Measurements from ENCODE around the gene TEX2. TPM values are rescaled to one million over a fixed set of nuclear protein-coding genes. Genes with fewer than 3 reads are reported as not detected.
A peak's percentile ranks its signal among the peaks of the same experiment; 100 is the strongest.
"Not testable (repeated sequence)": the region's sequence is repeated elsewhere in the genome, so short reads cannot be mapped to it uniquely, and the experiment has no call there.

TEX2 gene
- total and polyA plus RNA-seq, 5 donors from 2014 or later, result 6.0 to 9.3 (median 6.1) TPM

DNA sequence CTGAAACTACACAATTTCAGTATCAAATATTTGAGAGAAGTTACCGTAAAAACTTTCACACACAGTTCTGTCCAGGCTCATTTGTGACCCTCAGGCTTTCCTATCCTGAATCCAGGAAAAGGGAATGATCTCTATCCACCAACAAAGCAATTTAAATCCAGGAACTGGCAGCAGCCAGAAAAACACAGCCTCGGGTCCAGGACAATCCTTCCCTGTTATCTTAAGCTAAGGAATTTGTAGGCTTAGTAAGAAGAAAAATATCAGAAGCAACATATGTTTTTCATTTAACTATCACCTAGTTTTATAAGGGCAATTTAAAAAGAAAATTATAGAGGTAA lies 47.1 kb downstream of the TEX2 start:
- H3K27me3 ChIP-seq (ENCODE audit: control insufficient read depth, insufficient read depth, low read length), result no peaks in the 10 kb centered on the region
- no peak overlapping the region for H3K4me3 ChIP-seq (ENCODE audit: low read depth, low read length)
- H3K4me1 Mint-ChIP-seq, result peaks cover 12 to 37% (median 23%) of the 10 kb centered on the region in 4 donors
- H3K9me3 Mint-ChIP-seq, result peaks cover 0 to 2% (median 0%) of the 10 kb centered on the region in 7 donors
- no peak overlapping the region for H3K4me3 Mint-ChIP-seq
- H3K36me3 Mint-ChIP-seq, result peaks cover 28% of the 10 kb centered on the region
- peaks cover 18% of the 10 kb centered on the region for H3K36me3 ChIP-seq (ENCODE audit: control insufficient read depth, insufficient read depth, low read length)
- no peak for DNase-seq
- H3K27ac Mint-ChIP-seq, result peak overlapping the region in 1 of 3 donors; percentile 54
- no peak overlapping the region for H3K27ac ChIP-seq (ENCODE audit: insufficient read depth, low read length, poor library complexity, severe bottlenecking)
- ATAC-seq (ENCODE audit: low read depth in 2 of 2), result no peak
- no peaks in the 10 kb centered on the region for H3K4me1 ChIP-seq (ENCODE audit: control insufficient read depth, insufficient read depth, low read length, poor library complexity, severe bottlenecking)
- no peaks in the 10 kb centered on the region for H3K9me3 ChIP-seq (ENCODE audit: control insufficient read depth in 2 of 2, low read length in 2 of 2)
- H3K27me3 Mint-ChIP-seq, result no peaks in the 10 kb centered on the region

DNA sequence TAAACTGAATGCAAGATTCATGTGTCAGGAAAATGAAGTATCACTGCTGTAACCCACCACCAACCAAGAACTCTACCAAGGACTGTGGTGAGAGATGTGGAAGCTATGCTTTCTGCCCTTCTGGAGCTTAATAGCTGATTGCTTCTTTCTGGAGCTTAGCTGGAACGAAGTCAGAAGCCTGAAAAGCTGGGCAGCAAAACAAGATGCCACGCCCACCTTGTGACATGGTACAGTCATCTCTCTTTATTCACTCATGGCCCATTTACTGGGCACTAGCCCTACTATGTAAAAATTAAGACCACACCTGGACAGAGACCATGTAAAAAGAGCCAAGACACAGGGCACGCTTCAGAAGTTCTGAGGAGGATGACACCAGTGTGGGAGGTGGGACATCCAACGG lies 48.1 kb downstream of the TEX2 start:
- peaks cover 25% of the 10 kb centered on the region for H3K36me3 Mint-ChIP-seq
- ATAC-seq (ENCODE audit: low read depth in 2 of 2) (no peak), DNase-seq (no peak)
- Histone ChIP-seq H3K27ac (ENCODE audit: insufficient read depth, low read length, poor library complexity, severe bottlenecking) (no peak overlapping the region), H3K4me1 (ENCODE audit: control insufficient read depth, insufficient read depth, low read length, poor library complexity, severe bottlenecking) (no peaks in the 10 kb centered on the region), H3K36me3 (ENCODE audit: control insufficient read depth, insufficient read depth, low read length) (peaks cover 18% of the 10 kb centered on the region), H3K27me3 (ENCODE audit: control insufficient read depth, insufficient read depth, low read length) (no peaks in the 10 kb centered on the region), H3K9me3 (ENCODE audit: control insufficient read depth in 2 of 2, low read length in 2 of 2) (no peaks in the 10 kb centered on the region), H3K4me3 (ENCODE audit: low read depth, low read length) (no peak overlapping the region)
- peaks cover 0 to 1% (median 0%) of the 10 kb centered on the region in 7 donors for H3K9me3 Mint-ChIP-seq
- H3K4me3 Mint-ChIP-seq, result no peak overlapping the region
- H3K27ac Mint-ChIP-seq, result no peak overlapping the region
- H3K4me1 Mint-ChIP-seq, result peaks cover 10 to 27% (median 15%) of the 10 kb centered on the region in 4 donors
- H3K27me3 Mint-ChIP-seq, result no peaks in the 10 kb centered on the region

DNA sequence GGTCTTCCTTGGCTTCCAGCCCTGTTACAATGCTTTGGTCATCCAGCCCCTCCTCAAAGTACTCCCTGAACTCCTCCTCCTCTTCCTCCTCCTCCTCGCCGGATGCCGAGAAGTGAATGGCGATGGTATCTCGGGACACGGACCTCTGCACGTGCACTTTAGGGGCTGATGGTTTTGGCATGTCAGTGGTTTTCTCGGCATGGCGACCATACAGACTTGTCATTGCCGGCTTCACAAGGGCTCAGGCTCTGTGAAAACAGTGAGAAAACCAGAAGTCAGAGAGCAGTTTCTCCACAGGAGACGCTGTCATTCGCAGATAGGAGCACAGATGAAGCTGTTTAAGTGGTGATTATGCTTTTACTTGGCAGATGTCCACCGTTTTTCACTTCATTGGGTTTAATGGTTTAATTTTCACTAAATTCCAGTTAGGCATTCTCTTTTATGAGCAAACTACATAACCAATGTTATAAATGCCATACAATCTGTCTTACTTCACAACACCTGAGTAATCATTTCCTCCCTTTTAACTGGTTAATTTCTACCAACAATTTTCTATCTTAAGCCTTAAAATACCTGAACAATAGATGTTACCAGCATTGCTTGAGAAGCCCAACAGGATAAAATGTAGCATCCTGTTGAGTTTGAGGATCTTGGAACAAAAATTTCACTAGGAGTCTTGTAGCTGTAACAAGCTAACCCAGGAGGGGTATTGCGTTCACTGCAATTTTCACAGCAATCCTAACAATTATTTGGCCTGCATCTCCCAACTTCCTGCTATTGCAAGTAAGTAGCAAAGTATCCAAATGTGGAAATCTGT lies 48.9 kb downstream of the TEX2 start:
- H3K36me3 Mint-ChIP-seq, result peaks cover 30% of the 10 kb centered on the region

DNA sequence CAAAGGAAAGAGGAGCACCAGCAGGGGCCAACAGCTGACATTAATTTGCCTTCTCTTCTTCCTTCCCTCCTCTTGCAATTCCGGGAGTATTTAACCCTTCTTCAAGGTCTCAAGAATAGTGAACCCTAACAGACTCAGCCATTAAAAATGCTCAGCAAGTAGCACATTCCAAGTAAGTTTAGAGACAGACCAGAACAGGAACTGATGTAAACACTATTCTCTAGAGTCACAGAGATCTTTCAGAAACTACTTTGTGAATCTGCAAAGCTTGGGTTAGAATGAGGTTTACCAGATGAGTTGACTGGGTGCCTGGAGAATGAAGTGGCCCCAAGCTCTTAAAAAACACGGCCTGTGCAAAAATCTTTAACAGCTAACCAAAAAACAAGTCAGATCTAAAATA lies 50.9 kb downstream of the TEX2 start:
- no peak for DNase-seq
- Mint-ChIP-seq H3K27ac (peak overlapping the region in 1 of 3 donors; percentile 14), H3K4me1 (peaks cover 0 to 11% (median 7%) of the 10 kb centered on the region in 4 donors)

More for the DNA sequence above, 48.9 kb downstream of the TEX2 start:
- Mint-ChIP-seq H3K4me1 (peaks cover 5 to 26% (median 13%) of the 10 kb centered on the region in 4 donors), H3K27me3 (no peaks in the 10 kb centered on the region), H3K4me3 (no peak overlapping the region), H3K9me3 (peaks cover 0 to 1% (median 0%) of the 10 kb centered on the region in 7 donors), H3K27ac (peak overlapping the region in 1 of 3 donors; percentile 32)
- Histone ChIP-seq H3K36me3 (ENCODE audit: control insufficient read depth, insufficient read depth, low read length) (peaks cover 18% of the 10 kb centered on the region), H3K27ac (ENCODE audit: insufficient read depth, low read length, poor library complexity, severe bottlenecking) (no peak overlapping the region), H3K4me1 (ENCODE audit: control insufficient read depth, insufficient read depth, low read length, poor library complexity, severe bottlenecking) (no peaks in the 10 kb centered on the region), H3K27me3 (ENCODE audit: control insufficient read depth, insufficient read depth, low read length) (no peaks in the 10 kb centered on the region), H3K9me3 (ENCODE audit: control insufficient read depth in 2 of 2, low read length in 2 of 2) (no peaks in the 10 kb centered on the region), H3K4me3 (ENCODE audit: low read depth, low read length) (no peak overlapping the region)
- DNase-seq, result no peak
- no peak for ATAC-seq (ENCODE audit: low read depth in 2 of 2)

DNA sequence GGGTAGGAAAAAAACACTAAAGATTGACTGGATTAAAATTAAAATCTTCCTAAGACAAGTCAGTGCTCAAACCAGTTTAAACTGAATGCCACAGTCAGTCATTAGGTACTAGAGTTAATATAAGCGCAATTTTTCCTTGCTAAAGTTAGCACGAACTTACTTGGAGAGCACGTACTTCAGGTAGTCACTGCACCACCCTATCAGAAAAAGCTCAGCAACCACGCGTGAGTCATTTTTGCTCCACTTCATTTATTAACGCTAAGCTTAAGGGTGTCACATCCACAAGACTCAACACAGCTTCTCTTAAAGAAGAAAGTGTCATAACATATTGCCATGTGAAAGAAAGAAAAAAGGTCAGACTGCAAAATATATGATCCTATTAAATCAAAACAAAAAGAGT lies 53.1 kb downstream of the TEX2 start:
- ATAC-seq (ENCODE audit: low read depth in 2 of 2) (no peak), DNase-seq (no peak)
- no peaks in the 10 kb centered on the region for H3K9me3 ChIP-seq (ENCODE audit: control insufficient read depth in 2 of 2, low read length in 2 of 2)
- Mint-ChIP-seq H3K4me1 (peaks cover 0 to 15% (median 9%) of the 10 kb centered on the region in 4 donors), H3K9me3 (no peaks in the 10 kb centered on the region), H3K27me3 (no peaks in the 10 kb centered on the region), H3K4me3 (no peak overlapping the region), H3K36me3 (peaks cover 37% of the 10 kb centered on the region), H3K27ac (peak overlapping the region in 1 of 3 donors; percentile 76)
- H3K36me3 ChIP-seq (ENCODE audit: control insufficient read depth, insufficient read depth, low read length), result peaks cover 18% of the 10 kb centered on the region
- H3K4me3 ChIP-seq (ENCODE audit: low read depth, low read length), result no peak overlapping the region
- H3K4me1 ChIP-seq (ENCODE audit: control insufficient read depth, insufficient read depth, low read length, poor library complexity, severe bottlenecking), result no peaks in the 10 kb centered on the region
- H3K27ac ChIP-seq (ENCODE audit: insufficient read depth, low read length, poor library complexity, severe bottlenecking), result no peak overlapping the region
- H3K27me3 ChIP-seq (ENCODE audit: control insufficient read depth, insufficient read depth, low read length), result no peaks in the 10 kb centered on the region

More for the DNA sequence above, 50.9 kb downstream of the TEX2 start:
- Histone ChIP-seq H3K27ac (ENCODE audit: insufficient read depth, low read length, poor library complexity, severe bottlenecking) (no peak overlapping the region), H3K36me3 (ENCODE audit: control insufficient read depth, insufficient read depth, low read length) (peaks cover 18% of the 10 kb centered on the region), H3K4me3 (ENCODE audit: low read depth, low read length) (no peak overlapping the region), H3K9me3 (ENCODE audit: control insufficient read depth in 2 of 2, low read length in 2 of 2) (no peaks in the 10 kb centered on the region), H3K27me3 (ENCODE audit: control insufficient read depth, insufficient read depth, low read length) (no peaks in the 10 kb centered on the region), H3K4me1 (ENCODE audit: control insufficient read depth, insufficient read depth, low read length, poor library complexity, severe bottlenecking) (no peaks in the 10 kb centered on the region)
- H3K27me3 Mint-ChIP-seq, result no peaks in the 10 kb centered on the region
- no peak for ATAC-seq (ENCODE audit: low read depth in 2 of 2)
- no peaks in the 10 kb centered on the region for H3K9me3 Mint-ChIP-seq
- no peak overlapping the region for H3K4me3 Mint-ChIP-seq
- peaks cover 35% of the 10 kb centered on the region for H3K36me3 Mint-ChIP-seq

DNA sequence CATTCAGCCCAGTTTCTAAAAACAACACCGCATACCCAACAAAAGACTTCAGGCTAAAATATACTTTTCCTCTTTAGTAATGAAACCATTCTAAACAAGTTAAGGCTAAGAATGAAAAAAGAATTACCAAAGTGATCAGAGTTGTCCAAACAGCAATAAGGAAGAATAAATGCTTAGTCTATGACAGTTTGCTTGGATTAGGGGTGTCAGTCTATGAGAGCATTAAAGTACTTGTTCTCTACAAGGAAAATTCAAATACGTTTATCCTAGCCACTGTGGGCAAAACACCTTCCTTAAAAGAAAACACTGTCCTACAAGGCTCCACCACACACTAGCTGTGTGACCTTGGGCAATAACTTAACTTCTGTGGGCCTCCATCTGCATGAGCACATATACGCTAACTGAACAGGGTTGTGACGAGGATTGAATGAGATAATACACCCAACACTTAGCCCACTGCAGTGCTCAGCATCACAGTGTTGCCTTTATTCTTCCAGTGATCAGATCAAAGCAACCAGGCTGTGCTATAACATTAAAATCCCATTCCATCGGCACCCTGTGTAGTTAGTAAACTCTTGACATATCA lies 53.6 kb downstream of the TEX2 start:
- H3K9me3 ChIP-seq (ENCODE audit: control insufficient read depth in 2 of 2, low read length in 2 of 2), result no peaks in the 10 kb centered on the region
- H3K27ac ChIP-seq (ENCODE audit: insufficient read depth, low read length, poor library complexity, severe bottlenecking), result no peak overlapping the region
- no peaks in the 10 kb centered on the region for H3K4me1 ChIP-seq (ENCODE audit: control insufficient read depth, insufficient read depth, low read length, poor library complexity, severe bottlenecking)
- H3K4me3 ChIP-seq (ENCODE audit: low read depth, low read length), result no peak overlapping the region
- no peak for DNase-seq
- Mint-ChIP-seq H3K27me3 (no peaks in the 10 kb centered on the region), H3K4me3 (no peak overlapping the region), H3K4me1 (peaks cover 0 to 16% (median 9%) of the 10 kb centered on the region in 4 donors), H3K36me3 (peaks cover 37% of the 10 kb centered on the region), H3K9me3 (no peaks in the 10 kb centered on the region), H3K27ac (peak overlapping the region in 1 of 3 donors; percentile 76)
- peaks cover 18% of the 10 kb centered on the region for H3K36me3 ChIP-seq (ENCODE audit: control insufficient read depth, insufficient read depth, low read length)
- H3K27me3 ChIP-seq (ENCODE audit: control insufficient read depth, insufficient read depth, low read length), result no peaks in the 10 kb centered on the region
- ATAC-seq (ENCODE audit: low read depth in 2 of 2), result no peak

DNA sequence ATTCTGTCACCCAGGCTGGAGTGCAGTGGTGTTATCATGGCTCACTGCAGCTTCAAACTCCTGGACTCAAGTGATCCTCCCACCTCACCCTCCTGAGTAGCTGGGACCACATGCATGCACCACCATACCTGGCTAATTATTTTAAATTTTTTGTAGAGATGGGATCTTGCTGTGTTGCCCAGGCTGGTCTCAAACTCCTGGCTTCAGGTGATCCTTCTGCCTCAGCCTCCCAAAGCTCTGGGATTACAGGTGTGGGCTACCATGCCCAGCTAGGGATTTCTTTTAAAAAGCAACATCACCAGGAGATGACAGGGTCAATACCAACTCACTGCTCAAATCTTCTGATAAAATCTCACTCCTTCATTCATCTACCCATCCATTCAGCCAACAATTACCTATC lies 54.4 kb downstream of the TEX2 start:
- H3K36me3 ChIP-seq (ENCODE audit: control insufficient read depth, insufficient read depth, low read length), result peaks cover 15% of the 10 kb centered on the region
- peaks cover 0 to 18% (median 9%) of the 10 kb centered on the region in 4 donors for H3K4me1 Mint-ChIP-seq
- not testable (repeated sequence) for H3K4me3 Mint-ChIP-seq

More for the DNA sequence above, 54.4 kb downstream of the TEX2 start:
- H3K27me3 Mint-ChIP-seq; H3K4me3 ChIP-seq (ENCODE audit: low read depth, low read length); H3K27ac Mint-ChIP-seq; H3K4me1 ChIP-seq (ENCODE audit: control insufficient read depth, insufficient read depth, low read length, poor library complexity, severe bottlenecking); H3K9me3 Mint-ChIP-seq; H3K27ac ChIP-seq (ENCODE audit: insufficient read depth, low read length, poor library complexity, severe bottlenecking); ATAC-seq (ENCODE audit: low read depth in 2 of 2); H3K27me3 ChIP-seq (ENCODE audit: control insufficient read depth, insufficient read depth, low read length); H3K9me3 ChIP-seq (ENCODE audit: control insufficient read depth in 2 of 2, low read length in 2 of 2); DNase-seq: not testable (repeated sequence)
- peaks cover 32% of the 10 kb centered on the region for H3K36me3 Mint-ChIP-seq

Measured in CD4-positive, CD25-positive, alpha-beta regulatory T cell (primary cell).